K562 (cell line): ENCODE data around the gene CNBD2. TPM values are rescaled to one million over a fixed set of nuclear protein-coding genes. Genes with fewer than 3 reads are reported as not detected.

ENCODE experiments used
- CREM ChIP-seq: IDR thresholded peaks from 2 replicates; pipeline ENCODE4 v1.6.1; 2014; ENCODE audit warnings: antibody characterized with exemption, low read depth
- DIDO1 ChIP-seq: fragments of 450-650 bp; IDR thresholded peaks from 2 replicates; pipeline ENCODE4 v1.6.1; 2016; ENCODE audit warnings: low read depth, missing biosample characterization, missing genetic modification characterization
- ETV1 ChIP-seq: fragments of 450-650 bp; conservative IDR thresholded peaks from 2 replicates; pipeline ENCODE4 v1.6.1; 2016; ENCODE audit warnings: missing genetic modification characterization, control low read depth, low read depth, missing compliant biosample characterization
- JUN ChIP-seq, 2 experiments: sonication (generic) in 1 of 2; formaldehyde crosslinking in 1 of 2; IDR thresholded peaks; 2 replicates each; pipeline versions ENCODE4 v1.6.1 to v1.8.0; 2012 to 2022; ENCODE audit warnings: borderline replicate concordance in 2 of 2, mild to moderate bottlenecking in 2 of 2, improper control_type of control experiment in 1 of 2, low read depth in 1 of 2, low read length in 1 of 2, missing genetic modification reagents in 1 of 2
- KDM4B ChIP-seq, 2 experiments: fragments of 450-650 bp in 1 of 2; sonication (generic) in 1 of 2; IDR thresholded peaks; 2 replicates each; pipeline ENCODE4 v1.6.1; 2016 to 2017; ENCODE audit warnings: borderline replicate concordance in 2 of 2, antibody characterized with exemption in 1 of 2, low read depth in 1 of 2, mild to moderate bottlenecking in 1 of 2
- MAFK ChIP-seq: IDR thresholded peaks from 2 replicates; pipeline ENCODE4 v1.6.1; 2011; ENCODE audit warnings: low read length, improper control_type of control experiment
- NCOR1 ChIP-seq: fragments of 450-650 bp; IDR thresholded peaks from 2 replicates; pipeline ENCODE4 v1.6.1; 2016; ENCODE audit warnings: mild to moderate bottlenecking, moderate library complexity
- NFRKB ChIP-seq: fragments of 450-650 bp; IDR thresholded peaks from 2 replicates; pipeline ENCODE4 v1.6.1; 2016; ENCODE audit warnings: low read depth
- PHB2 ChIP-seq: fragments of 450-650 bp; IDR thresholded peaks from 2 replicates; pipeline ENCODE4 v1.6.1; 2017; ENCODE audit warnings: low read depth
- POLR2AphosphoS5 ChIP-seq: IDR thresholded peaks from 2 replicates; pipeline ENCODE4 v1.6.1; 2011; ENCODE audit warnings: mild to moderate bottlenecking, low read depth, low read length, moderate library complexity; ENCODE audit not compliant: control insufficient read depth, insufficient read depth
- PTBP1 ChIP-seq: fragments of 200-400 bp; formaldehyde crosslinking; IDR thresholded peaks from 2 replicates; pipeline ENCODE4 v1.6.1; 2017; ENCODE audit warnings: low read depth, low read length
- SMC3 ChIP-seq: conservative IDR thresholded peaks from 2 replicates; pipeline ENCODE4 v1.6.1; 2011; ENCODE audit warnings: low read depth, low read length, improper control_type of control experiment; ENCODE audit not compliant: insufficient read depth
- SOX6 ChIP-seq: fragments of 450-650 bp; IDR thresholded peaks from 2 replicates; pipeline ENCODE4 v1.6.1; 2014; ENCODE audit warnings: mild to moderate bottlenecking
- SRSF1 ChIP-seq: fragments of 200-400 bp; formaldehyde crosslinking; IDR thresholded peaks from 2 replicates; pipeline ENCODE4 v1.6.1; 2017; ENCODE audit warnings: mild to moderate bottlenecking, low read depth, low read length, moderate library complexity
- ZNF324 ChIP-seq: fragments of 250-450 bp; sonication (Bioruptor Pico); IDR thresholded peaks from 2 replicates; pipeline ENCODE4 v1.4.0; 2020; ENCODE audit warnings: mild to moderate bottlenecking
- ZNF41 ChIP-seq: fragments of 250-450 bp; sonication (Bioruptor Pico); conservative IDR thresholded peaks from 2 replicates; pipeline ENCODE4 v1.4.0; 2020; ENCODE audit warnings: mild to moderate bottlenecking
- polyA plus RNA-seq, 8 experiments: library from polyadenylated mRNA; depleted of rRNA in 4 of 8; stranded (reverse) in 5 of 8; unstranded in 3 of 8; fragments of >200 nt; fragmentation: Nextera tagmentation in 2 of 8; fragmentation: Illumina TruSeq in 1 of 8; extraction: Ambion mirVana in 2 of 8; extraction: Trizol in 1 of 8; gene quantifications; 2 replicates each; pipeline versions ENCODE4 v1.2.1 to v1.2.3, GENCODE V29; 2011 to 2014; ENCODE audit warnings: inconsistent platforms in 1 of 8, missing spikeins in 1 of 8
- total RNA-seq, 7 experiments: library from RNA; depleted of rRNA in 6 of 7; stranded (reverse); fragments of >200 nt in 6 of 7; fragmentation: Illumina TruSeq in 2 of 7; extraction: Trizol in 2 of 7; gene quantifications; 2 replicates each; pipeline versions ENCODE4 v1.2.1 to v1.2.3, GENCODE V29; 2011 to 2021; ENCODE audit warnings: low replicate concordance in 1 of 7
- TF ChIP-seq, protein P1 (sequence below): fragments of 450-650 bp; formaldehyde crosslinking; IDR thresholded peaks from 2 replicates; pipeline ENCODE4 v1.4.0; 2022; ENCODE audit warnings: missing genetic modification characterization
- TF ChIP-seq, protein P2 (sequence below): sonication (generic); IDR thresholded peaks from 2 replicates; pipeline ENCODE4 v1.6.1; 2016
- TF ChIP-seq, protein P3 (sequence below): fragments of 200-800 bp; sonication (Bioruptor generic); IDR thresholded peaks from 2 replicates; pipeline ENCODE4 v1.6.1; 2017; ENCODE audit warnings: missing genetic modification characterization, missing compliant biosample characterization
- TF ChIP-seq, protein P4 (sequence below): fragments of 250-450 bp; sonication (Bioruptor Pico); IDR thresholded peaks from 2 replicates; pipeline ENCODE4 v1.9.0; 2021; ENCODE audit warnings: mild to moderate bottlenecking, inconsistent platforms
- TF ChIP-seq, protein P5 (sequence below): sonication (generic); formaldehyde crosslinking; IDR thresholded peaks from 2 replicates; pipeline ENCODE4 v1.9.0; 2022; ENCODE audit warnings: mild to moderate bottlenecking, missing genetic modification reagents

Gene CNBD2
- total and polyA plus RNA-seq, 9 of the 15 experiments (the other 6 are each of a cell fraction or from before 2014, with no cell fraction given), result 3.2 to 17.5 (median 5.3) TPM

DNA sequence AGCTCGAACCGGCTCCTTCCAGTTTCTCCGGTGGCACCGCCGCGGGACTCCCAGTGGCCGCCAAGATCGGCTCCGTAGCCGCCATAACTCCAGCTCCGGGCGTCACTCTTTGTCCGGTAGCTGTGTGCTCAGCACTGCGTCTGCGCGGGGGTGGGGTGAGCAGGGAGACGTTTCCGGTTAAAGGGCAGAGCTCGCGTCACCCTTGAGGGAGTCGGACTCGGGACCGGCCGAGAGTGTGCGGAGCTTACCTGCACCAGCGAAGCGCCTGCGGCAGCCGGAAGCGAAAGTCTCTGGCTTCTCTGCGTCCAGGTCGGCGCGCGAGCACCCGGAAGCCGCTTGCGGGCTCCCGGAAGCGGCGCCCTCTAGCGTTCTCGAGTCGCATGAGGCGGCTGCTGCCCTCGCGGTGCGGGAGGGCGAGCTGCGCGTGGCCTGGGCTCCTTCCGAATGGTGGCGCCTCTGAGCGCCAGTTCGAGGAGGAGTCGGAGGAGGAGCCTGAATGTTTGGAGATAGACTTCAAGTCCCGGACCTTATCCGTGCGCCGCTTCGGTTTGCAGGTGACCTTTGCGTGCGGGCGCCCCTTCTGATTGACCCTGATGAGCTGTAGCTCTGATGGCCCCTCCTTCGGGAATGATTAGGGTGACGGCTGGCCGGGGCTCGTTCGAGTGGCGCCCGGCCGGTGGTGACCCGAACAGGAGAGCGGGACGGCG, 14.0 kb upstream of the CNBD2 start, which contains the start of gene SCAND1 (continued):
- TF ChIP-seq, protein P1, sequence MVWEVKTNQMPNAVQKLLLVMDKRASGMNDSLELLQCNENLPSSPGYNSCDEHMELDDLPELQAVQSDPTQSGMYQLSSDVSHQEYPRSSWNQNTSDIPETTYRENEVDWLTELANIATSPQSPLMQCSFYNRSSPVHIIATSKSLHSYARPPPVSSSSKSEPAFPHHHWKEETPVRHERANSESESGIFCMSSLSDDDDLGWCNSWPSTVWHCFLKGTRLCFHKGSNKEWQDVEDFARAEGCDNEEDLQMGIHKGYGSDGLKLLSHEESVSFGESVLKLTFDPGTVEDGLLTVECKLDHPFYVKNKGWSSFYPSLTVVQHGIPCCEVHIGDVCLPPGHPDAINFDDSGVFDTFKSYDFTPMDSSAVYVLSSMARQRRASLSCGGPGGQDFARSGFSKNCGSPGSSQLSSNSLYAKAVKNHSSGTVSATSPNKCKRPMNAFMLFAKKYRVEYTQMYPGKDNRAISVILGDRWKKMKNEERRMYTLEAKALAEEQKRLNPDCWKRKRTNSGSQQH (CRISPR knock-in tag), result peak; percentile 29; the same call in 1 of the 2 replicates
- peak; percentile 70 for TF ChIP-seq NFRKB
- peak; percentile 91 for TF ChIP-seq ETV1 (tag)
- TF ChIP-seq, protein P2, sequence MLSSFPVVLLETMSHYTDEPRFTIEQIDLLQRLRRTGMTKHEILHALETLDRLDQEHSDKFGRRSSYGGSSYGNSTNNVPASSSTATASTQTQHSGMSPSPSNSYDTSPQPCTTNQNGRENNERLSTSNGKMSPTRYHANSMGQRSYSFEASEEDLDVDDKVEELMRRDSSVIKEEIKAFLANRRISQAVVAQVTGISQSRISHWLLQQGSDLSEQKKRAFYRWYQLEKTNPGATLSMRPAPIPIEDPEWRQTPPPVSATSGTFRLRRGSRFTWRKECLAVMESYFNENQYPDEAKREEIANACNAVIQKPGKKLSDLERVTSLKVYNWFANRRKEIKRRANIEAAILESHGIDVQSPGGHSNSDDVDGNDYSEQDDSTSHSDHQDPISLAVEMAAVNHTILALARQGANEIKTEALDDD, result no peak; the same call in 1 of the 2 replicates
- TF ChIP-seq, protein P3, sequence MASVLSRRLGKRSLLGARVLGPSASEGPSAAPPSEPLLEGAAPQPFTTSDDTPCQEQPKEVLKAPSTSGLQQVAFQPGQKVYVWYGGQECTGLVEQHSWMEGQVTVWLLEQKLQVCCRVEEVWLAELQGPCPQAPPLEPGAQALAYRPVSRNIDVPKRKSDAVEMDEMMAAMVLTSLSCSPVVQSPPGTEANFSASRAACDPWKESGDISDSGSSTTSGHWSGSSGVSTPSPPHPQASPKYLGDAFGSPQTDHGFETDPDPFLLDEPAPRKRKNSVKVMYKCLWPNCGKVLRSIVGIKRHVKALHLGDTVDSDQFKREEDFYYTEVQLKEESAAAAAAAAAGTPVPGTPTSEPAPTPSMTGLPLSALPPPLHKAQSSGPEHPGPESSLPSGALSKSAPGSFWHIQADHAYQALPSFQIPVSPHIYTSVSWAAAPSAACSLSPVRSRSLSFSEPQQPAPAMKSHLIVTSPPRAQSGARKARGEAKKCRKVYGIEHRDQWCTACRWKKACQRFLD, result peak; percentile 69; the same call in 1 of the 2 replicates
- peak; percentile 30; the same call in 1 of the 2 replicates for TF ChIP-seq JUN (IDR thresholded peaks at IDR 0.05; ENCODE audit: borderline replicate concordance, low read depth, low read length)
- peak; percentile 49; the same call in 1 of the 2 replicates for TF ChIP-seq JUN (CRISPR knock-in tag; IDR thresholded peaks at IDR 0.05; ENCODE audit: borderline replicate concordance)
- TF ChIP-seq ZNF41 (CRISPR knock-in tag), result 0 out of 2 replicates have a peak, but pooled peaks have one; percentile 38
- TF ChIP-seq DIDO1 (tag), result peak; percentile 86
- TF ChIP-seq MAFK, result no peak
- no peak for TF ChIP-seq ZNF324
- TF ChIP-seq, protein P4, sequence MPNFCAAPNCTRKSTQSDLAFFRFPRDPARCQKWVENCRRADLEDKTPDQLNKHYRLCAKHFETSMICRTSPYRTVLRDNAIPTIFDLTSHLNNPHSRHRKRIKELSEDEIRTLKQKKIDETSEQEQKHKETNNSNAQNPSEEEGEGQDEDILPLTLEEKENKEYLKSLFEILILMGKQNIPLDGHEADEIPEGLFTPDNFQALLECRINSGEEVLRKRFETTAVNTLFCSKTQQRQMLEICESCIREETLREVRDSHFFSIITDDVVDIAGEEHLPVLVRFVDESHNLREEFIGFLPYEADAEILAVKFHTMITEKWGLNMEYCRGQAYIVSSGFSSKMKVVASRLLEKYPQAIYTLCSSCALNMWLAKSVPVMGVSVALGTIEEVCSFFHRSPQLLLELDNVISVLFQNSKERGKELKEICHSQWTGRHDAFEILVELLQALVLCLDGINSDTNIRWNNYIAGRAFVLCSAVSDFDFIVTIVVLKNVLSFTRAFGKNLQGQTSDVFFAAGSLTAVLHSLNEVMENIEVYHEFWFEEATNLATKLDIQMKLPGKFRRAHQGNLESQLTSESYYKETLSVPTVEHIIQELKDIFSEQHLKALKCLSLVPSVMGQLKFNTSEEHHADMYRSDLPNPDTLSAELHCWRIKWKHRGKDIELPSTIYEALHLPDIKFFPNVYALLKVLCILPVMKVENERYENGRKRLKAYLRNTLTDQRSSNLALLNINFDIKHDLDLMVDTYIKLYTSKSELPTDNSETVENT (CRISPR knock-in tag), result 0 out of 2 replicates have a peak, but pooled peaks have one; percentile 12
- peak; percentile 62 for TF ChIP-seq NCOR1
- TF ChIP-seq, protein P5, sequence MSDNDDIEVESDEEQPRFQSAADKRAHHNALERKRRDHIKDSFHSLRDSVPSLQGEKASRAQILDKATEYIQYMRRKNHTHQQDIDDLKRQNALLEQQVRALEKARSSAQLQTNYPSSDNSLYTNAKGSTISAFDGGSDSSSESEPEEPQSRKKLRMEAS (CRISPR knock-in tag), result peak; percentile 96
- no peak for TF ChIP-seq PTBP1
- peak in 1 of 2 experiments; percentile 96; a peak in 2 of 4 replicates for TF ChIP-seq KDM4B (IDR thresholded peaks at IDR 0.05; ENCODE audit: borderline replicate concordance in 2 of 2, low read depth in 1 of 2)
- peak; percentile 75 for TF ChIP-seq SMC3
- TF ChIP-seq PHB2, result no peak
- peak; percentile 77 for TF ChIP-seq POLR2AphosphoS5
- peak; percentile 87 for TF ChIP-seq SOX6
- TF ChIP-seq CREM, result peak; percentile 87
- 0 out of 2 replicates have a peak, but pooled peaks have one; percentile 49 for TF ChIP-seq SRSF1
